Measurements from ENCODE around the gene MACF1.

DNA sequence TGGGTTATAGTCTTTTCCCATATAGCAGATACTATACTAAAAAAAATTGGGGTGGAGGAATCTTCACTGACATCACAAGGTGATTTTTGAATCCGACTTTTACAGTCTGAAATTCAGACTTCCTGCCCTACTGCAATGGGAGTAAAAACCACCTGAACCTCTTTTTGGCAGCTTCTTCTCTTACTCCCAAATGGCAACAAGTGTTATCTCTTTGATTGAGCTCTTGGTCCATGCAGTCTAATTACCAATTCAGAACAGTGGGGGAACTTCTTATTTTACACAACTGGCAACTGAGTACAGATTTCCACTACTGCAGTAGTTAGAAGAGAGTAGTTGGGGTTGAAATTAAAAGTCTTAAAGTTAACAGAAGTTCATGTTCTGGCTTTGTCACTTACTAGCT lies 62.3 kb downstream of the MACF1 start:
- TF ChIP-seq, protein P1, sequence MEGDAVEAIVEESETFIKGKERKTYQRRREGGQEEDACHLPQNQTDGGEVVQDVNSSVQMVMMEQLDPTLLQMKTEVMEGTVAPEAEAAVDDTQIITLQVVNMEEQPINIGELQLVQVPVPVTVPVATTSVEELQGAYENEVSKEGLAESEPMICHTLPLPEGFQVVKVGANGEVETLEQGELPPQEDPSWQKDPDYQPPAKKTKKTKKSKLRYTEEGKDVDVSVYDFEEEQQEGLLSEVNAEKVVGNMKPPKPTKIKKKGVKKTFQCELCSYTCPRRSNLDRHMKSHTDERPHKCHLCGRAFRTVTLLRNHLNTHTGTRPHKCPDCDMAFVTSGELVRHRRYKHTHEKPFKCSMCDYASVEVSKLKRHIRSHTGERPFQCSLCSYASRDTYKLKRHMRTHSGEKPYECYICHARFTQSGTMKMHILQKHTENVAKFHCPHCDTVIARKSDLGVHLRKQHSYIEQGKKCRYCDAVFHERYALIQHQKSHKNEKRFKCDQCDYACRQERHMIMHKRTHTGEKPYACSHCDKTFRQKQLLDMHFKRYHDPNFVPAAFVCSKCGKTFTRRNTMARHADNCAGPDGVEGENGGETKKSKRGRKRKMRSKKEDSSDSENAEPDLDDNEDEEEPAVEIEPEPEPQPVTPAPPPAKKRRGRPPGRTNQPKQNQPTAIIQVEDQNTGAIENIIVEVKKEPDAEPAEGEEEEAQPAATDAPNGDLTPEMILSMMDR (IDR thresholded peaks at IDR 0.05) = no peak
- no peak for TF ChIP-seq POLR2A (IDR thresholded peaks at IDR 0.05)
